ENCODE measurements around the gene ZDHHC4. TPM values are rescaled to one million over a fixed set of nuclear protein-coding genes. Genes with fewer than 3 reads are reported as not detected.

Gene ZDHHC4
- total and polyA plus RNA-seq, 9 of the 15 experiments (the other 6 are each of a cell fraction or from before 2014, with no cell fraction given): 33.4 to 106 (median 58.3) TPM

DNA sequence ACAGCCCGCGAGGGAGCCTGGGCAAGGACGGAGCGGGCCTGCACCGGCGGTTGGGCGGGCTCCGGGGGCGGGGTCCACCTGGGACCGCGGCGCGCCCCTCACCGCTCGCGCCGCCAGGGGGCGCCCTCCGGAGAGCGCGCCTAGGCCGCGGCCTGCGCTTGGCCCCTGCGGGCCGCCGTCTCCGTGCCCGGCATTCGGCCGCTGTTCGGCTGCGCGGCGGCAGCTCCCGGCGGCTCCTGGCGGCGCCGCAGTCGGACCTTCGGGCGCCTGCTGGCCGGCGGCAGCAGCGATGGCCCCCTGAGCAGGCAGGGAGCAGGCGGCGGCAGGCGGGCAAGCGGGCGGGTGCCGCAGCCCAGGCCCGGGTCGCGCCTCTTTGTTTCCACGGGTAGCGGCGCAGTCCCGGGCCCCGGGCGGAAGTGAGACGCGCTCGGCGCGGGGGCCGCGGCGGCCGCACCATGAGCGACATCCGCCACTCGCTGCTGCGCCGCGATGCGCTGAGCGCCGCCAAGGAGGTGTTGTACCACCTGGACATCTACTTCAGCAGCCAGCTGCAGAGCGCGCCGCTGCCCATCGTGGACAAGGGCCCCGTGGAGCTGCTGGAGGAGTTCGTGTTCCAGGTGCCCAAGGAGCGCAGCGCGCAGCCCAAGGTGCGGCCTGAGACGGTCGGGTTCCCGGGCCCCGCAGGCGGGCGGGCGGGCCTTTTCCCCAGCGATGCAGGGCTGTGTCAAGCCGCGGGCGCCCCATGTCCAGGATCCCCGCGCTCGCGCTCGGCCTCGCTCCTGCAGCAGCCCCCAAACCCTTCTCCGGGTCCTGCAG is 12.8 kb downstream of the ZDHHC4 start, which contains the start of gene INTS15 (continued):
- TF ChIP-seq SMC3 (conservative IDR thresholded peaks at IDR 0.05; ENCODE audit: insufficient read depth, low read depth, low read length) (peak; percentile 73), NCOA1 (IDR thresholded peaks at IDR 0.05; ENCODE audit: low read depth) (no peak), TARDBP (IDR thresholded peaks at IDR 0.05) (no peak), PHF8 (IDR thresholded peaks at IDR 0.05; ENCODE audit: borderline replicate concordance, low read length) (peak; percentile 90; the same call in 1 of the 2 replicates), RBM34 (IDR thresholded peaks at IDR 0.05; ENCODE audit: borderline replicate concordance, insufficient read depth, low read length) (0 out of 2 replicates have a peak, but pooled peaks have one; percentile 17), KDM5B (IDR thresholded peaks at IDR 0.05; ENCODE audit: insufficient replicate concordance, low read depth, low read length) (peak; percentile 87), KAT8 (IDR thresholded peaks at IDR 0.05; ENCODE audit: low read depth) (no peak), HNRNPLL (IDR thresholded peaks at IDR 0.05; ENCODE audit: low read depth, low read length, poor library complexity, severe bottlenecking) (peak; percentile 50), KLF13 (tag; IDR thresholded peaks at IDR 0.05; ENCODE audit: borderline replicate concordance, low read depth) (no peak), GABPB1 (CRISPR knock-in tag; IDR thresholded peaks at IDR 0.05) (peak; percentile 67), FIP1L1 (IDR thresholded peaks at IDR 0.05; ENCODE audit: low read depth, low read length, poor library complexity, severe bottlenecking) (peak; percentile 39), DIDO1 (tag; IDR thresholded peaks at IDR 0.05; ENCODE audit: low read depth) (no peak)
- TF ChIP-seq, protein P1, sequence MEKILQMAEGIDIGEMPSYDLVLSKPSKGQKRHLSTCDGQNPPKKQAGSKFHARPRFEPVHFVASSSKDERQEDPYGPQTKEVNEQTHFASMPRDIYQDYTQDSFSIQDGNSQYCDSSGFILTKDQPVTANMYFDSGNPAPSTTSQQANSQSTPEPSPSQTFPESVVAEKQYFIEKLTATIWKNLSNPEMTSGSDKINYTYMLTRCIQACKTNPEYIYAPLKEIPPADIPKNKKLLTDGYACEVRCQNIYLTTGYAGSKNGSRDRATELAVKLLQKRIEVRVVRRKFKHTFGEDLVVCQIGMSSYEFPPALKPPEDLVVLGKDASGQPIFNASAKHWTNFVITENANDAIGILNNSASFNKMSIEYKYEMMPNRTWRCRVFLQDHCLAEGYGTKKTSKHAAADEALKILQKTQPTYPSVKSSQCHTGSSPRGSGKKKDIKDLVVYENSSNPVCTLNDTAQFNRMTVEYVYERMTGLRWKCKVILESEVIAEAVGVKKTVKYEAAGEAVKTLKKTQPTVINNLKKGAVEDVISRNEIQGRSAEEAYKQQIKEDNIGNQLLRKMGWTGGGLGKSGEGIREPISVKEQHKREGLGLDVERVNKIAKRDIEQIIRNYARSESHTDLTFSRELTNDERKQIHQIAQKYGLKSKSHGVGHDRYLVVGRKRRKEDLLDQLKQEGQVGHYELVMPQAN (IDR thresholded peaks at IDR 0.05; ENCODE audit: borderline replicate concordance): peak; percentile 78; the same call in 1 of the 2 replicates
- TF ChIP-seq, protein P2, sequence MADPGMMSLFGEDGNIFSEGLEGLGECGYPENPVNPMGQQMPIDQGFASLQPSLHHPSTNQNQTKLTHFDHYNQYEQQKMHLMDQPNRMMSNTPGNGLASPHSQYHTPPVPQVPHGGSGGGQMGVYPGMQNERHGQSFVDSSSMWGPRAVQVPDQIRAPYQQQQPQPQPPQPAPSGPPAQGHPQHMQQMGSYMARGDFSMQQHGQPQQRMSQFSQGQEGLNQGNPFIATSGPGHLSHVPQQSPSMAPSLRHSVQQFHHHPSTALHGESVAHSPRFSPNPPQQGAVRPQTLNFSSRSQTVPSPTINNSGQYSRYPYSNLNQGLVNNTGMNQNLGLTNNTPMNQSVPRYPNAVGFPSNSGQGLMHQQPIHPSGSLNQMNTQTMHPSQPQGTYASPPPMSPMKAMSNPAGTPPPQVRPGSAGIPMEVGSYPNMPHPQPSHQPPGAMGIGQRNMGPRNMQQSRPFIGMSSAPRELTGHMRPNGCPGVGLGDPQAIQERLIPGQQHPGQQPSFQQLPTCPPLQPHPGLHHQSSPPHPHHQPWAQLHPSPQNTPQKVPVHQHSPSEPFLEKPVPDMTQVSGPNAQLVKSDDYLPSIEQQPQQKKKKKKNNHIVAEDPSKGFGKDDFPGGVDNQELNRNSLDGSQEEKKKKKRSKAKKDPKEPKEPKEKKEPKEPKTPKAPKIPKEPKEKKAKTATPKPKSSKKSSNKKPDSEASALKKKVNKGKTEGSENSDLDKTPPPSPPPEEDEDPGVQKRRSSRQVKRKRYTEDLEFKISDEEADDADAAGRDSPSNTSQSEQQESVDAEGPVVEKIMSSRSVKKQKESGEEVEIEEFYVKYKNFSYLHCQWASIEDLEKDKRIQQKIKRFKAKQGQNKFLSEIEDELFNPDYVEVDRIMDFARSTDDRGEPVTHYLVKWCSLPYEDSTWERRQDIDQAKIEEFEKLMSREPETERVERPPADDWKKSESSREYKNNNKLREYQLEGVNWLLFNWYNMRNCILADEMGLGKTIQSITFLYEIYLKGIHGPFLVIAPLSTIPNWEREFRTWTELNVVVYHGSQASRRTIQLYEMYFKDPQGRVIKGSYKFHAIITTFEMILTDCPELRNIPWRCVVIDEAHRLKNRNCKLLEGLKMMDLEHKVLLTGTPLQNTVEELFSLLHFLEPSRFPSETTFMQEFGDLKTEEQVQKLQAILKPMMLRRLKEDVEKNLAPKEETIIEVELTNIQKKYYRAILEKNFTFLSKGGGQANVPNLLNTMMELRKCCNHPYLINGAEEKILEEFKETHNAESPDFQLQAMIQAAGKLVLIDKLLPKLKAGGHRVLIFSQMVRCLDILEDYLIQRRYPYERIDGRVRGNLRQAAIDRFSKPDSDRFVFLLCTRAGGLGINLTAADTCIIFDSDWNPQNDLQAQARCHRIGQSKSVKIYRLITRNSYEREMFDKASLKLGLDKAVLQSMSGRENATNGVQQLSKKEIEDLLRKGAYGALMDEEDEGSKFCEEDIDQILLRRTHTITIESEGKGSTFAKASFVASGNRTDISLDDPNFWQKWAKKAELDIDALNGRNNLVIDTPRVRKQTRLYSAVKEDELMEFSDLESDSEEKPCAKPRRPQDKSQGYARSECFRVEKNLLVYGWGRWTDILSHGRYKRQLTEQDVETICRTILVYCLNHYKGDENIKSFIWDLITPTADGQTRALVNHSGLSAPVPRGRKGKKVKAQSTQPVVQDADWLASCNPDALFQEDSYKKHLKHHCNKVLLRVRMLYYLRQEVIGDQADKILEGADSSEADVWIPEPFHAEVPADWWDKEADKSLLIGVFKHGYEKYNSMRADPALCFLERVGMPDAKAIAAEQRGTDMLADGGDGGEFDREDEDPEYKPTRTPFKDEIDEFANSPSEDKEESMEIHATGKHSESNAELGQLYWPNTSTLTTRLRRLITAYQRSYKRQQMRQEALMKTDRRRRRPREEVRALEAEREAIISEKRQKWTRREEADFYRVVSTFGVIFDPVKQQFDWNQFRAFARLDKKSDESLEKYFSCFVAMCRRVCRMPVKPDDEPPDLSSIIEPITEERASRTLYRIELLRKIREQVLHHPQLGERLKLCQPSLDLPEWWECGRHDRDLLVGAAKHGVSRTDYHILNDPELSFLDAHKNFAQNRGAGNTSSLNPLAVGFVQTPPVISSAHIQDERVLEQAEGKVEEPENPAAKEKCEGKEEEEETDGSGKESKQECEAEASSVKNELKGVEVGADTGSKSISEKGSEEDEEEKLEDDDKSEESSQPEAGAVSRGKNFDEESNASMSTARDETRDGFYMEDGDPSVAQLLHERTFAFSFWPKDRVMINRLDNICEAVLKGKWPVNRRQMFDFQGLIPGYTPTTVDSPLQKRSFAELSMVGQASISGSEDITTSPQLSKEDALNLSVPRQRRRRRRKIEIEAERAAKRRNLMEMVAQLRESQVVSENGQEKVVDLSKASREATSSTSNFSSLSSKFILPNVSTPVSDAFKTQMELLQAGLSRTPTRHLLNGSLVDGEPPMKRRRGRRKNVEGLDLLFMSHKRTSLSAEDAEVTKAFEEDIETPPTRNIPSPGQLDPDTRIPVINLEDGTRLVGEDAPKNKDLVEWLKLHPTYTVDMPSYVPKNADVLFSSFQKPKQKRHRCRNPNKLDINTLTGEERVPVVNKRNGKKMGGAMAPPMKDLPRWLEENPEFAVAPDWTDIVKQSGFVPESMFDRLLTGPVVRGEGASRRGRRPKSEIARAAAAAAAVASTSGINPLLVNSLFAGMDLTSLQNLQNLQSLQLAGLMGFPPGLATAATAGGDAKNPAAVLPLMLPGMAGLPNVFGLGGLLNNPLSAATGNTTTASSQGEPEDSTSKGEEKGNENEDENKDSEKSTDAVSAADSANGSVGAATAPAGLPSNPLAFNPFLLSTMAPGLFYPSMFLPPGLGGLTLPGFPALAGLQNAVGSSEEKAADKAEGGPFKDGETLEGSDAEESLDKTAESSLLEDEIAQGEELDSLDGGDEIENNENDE (IDR thresholded peaks at IDR 0.05; ENCODE audit: low read depth, low read length): no peak
